H1 (cell line): ENCODE data around the gene APBA3. TPM values are rescaled to one million over a fixed set of nuclear protein-coding genes. Genes with fewer than 3 reads are reported as not detected.

Experiments used
- CTCF ChIA-PET: fragments of 300-600 bp; sonication (Branson Sonifier 250); formaldehyde crosslinking; loops from one replicate; lab custom pipeline; 2021; ENCODE audit not compliant: partially characterized antibody; lab: Charles Lee
- POLR2A ChIA-PET: fragments of 300-600 bp; sonication (Branson Sonifier 250); formaldehyde crosslinking; loops from one replicate; lab custom pipeline; 2021; ENCODE audit warnings: inconsistent platforms; ENCODE audit not compliant: partially characterized antibody; lab: Charles Lee
- DNase-seq, 2 experiments: peaks; one replicate each; pipeline versions ENCODE4 v3.0.0 to v3.0.0-alpha.2; 2010 to 2022; ENCODE audit warnings: low spot score in 2 of 2, low read depth in 1 of 2, mixed read lengths in 1 of 2
- FAIRE-seq: peaks from 2 replicates; lab custom pipeline; 2011; peaks lifted over from hg19 to GRCh38; lab: Jason Lieb, UNC
- H2AFZ ChIP-seq: 2 replicates; pipeline ENCODE4 v1.8.1; 2012; ENCODE audit warnings: low read length, inconsistent platforms
- H2AK5ac ChIP-seq: 2 replicates; pipeline ENCODE4 v1.6.1; 2013; ENCODE audit warnings: low read depth, low read length
- H2BK120ac ChIP-seq: replicated peaks from 2 replicates; pipeline ENCODE3; 2013; ENCODE audit warnings: low read depth, low read length, inconsistent platforms
- H2BK12ac ChIP-seq: 2 replicates; pipeline ENCODE4 v1.6.1; 2013; ENCODE audit warnings: low read depth, low read length
- H2BK15ac ChIP-seq: 2 replicates; pipeline ENCODE4 v1.6.1; 2013; ENCODE audit warnings: low read length
- H2BK20ac ChIP-seq: 2 replicates; pipeline ENCODE4 v1.6.1; 2013; ENCODE audit warnings: low read length
- H2BK5ac ChIP-seq: 2 replicates; pipeline ENCODE4 v1.6.1; 2013; ENCODE audit warnings: low read depth, low read length
- H3K14ac ChIP-seq: 2 replicates; pipeline ENCODE4 v1.6.1; 2013; ENCODE audit warnings: inconsistent platforms; ENCODE audit not compliant: insufficient read length
- H3K18ac ChIP-seq: 2 replicates; pipeline ENCODE4 v1.6.1; 2013; ENCODE audit warnings: low read length; ENCODE audit errors: extremely low read depth
- H3K23ac ChIP-seq: 2 replicates; pipeline ENCODE4 v1.6.1; 2013; ENCODE audit warnings: inconsistent platforms; ENCODE audit not compliant: insufficient read length
- H3K23me2 ChIP-seq: 2 replicates; pipeline ENCODE4 v1.6.1; 2013; ENCODE audit warnings: low read depth, low read length
- H3K27ac ChIP-seq: 2 replicates; pipeline ENCODE4 v1.6.1; 2011; ENCODE audit warnings: low read depth, low read length, inconsistent platforms
- H3K27me3 ChIP-seq, 4 experiments: replicated peaks in 1 of 4; 1 replicate in 1 of 4; 2 replicates in 3 of 4; pipeline versions ENCODE4 v1.6.1 to v1.8.1; 2011 to 2013; ENCODE audit warnings: low read length in 3 of 4, mild to moderate bottlenecking in 3 of 4, inconsistent platforms in 2 of 4, mixed read lengths in 2 of 4, moderate library complexity in 1 of 4; ENCODE audit not compliant: control insufficient read depth in 3 of 4, insufficient read depth in 3 of 4; ENCODE audit errors: extremely low read depth in 1 of 4
- H3K36me3 ChIP-seq, 4 experiments: 2 replicates each; pipeline versions ENCODE4 v1.6.1 to v1.8.1; 2011 to 2013; ENCODE audit warnings: mild to moderate bottlenecking in 4 of 4, low read length in 3 of 4, moderate library complexity in 2 of 4, control low read depth in 1 of 4, inconsistent platforms in 1 of 4; ENCODE audit not compliant: insufficient read depth in 4 of 4, control insufficient read depth in 2 of 4
- H3K4ac ChIP-seq: replicated peaks from 2 replicates; pipeline ENCODE3; 2013; ENCODE audit warnings: low read length, low read depth, mixed read lengths, inconsistent platforms; ENCODE audit not compliant: insufficient read length
- H3K4me1 ChIP-seq, 4 experiments: replicated peaks in 1 of 4; 1 replicate in 1 of 4; 2 replicates in 3 of 4; pipeline versions ENCODE4 v1.6.1 to v1.8.1; 2011 to 2013; ENCODE audit warnings: low read length in 3 of 4, inconsistent platforms in 2 of 4, mixed read lengths in 1 of 4; ENCODE audit not compliant: insufficient read depth in 4 of 4, control insufficient read depth in 3 of 4
- H3K4me2 ChIP-seq, 2 experiments: 2 replicates each; pipeline versions ENCODE4 v1.6.1 to v1.8.1; 2011 to 2013; ENCODE audit warnings: low read depth in 2 of 2, low read length in 2 of 2, control low read depth in 1 of 2, inconsistent platforms in 1 of 2, mild to moderate bottlenecking in 1 of 2; ENCODE audit not compliant: insufficient read depth in 1 of 2
- H3K4me3 ChIP-seq, 4 experiments: fragments of 200-600, 300-600 bp in 1 of 4; sonication (generic), shearing (Covaris generic), sonication (Bioruptor Twin) in 1 of 4; 2 replicates each; pipeline versions ENCODE4 v1.5.1 to v1.8.1; 2011 to 2016; ENCODE audit warnings: low read length in 4 of 4, low read depth in 3 of 4, control low read depth in 2 of 4, inconsistent platforms in 2 of 4, mild to moderate bottlenecking in 2 of 4, mixed read lengths in 1 of 4, moderate library complexity in 1 of 4; ENCODE audit not compliant: insufficient read depth in 2 of 4; ENCODE audit errors: extremely low read depth in 1 of 4
- H3K56ac ChIP-seq: replicated peaks from 2 replicates; pipeline ENCODE3; 2013; ENCODE audit warnings: low read depth, mild to moderate bottlenecking, mixed read lengths, low read length, inconsistent platforms; ENCODE audit not compliant: insufficient read length
- H3K79me1 ChIP-seq: 2 replicates; pipeline ENCODE4 v1.6.1; 2013; ENCODE audit warnings: low read depth, low read length, control low read depth
- H3K79me2 ChIP-seq, 2 experiments: 2 replicates each; pipeline versions ENCODE4 v1.6.1 to v1.8.1; 2012 to 2013; ENCODE audit warnings: low read length in 2 of 2, mild to moderate bottlenecking in 2 of 2, inconsistent platforms in 1 of 2; ENCODE audit not compliant: insufficient read depth in 2 of 2, control insufficient read depth in 1 of 2
- H3K9ac ChIP-seq, 4 experiments: replicated peaks in 1 of 4; 1 replicate in 1 of 4; 2 replicates in 3 of 4; pipeline versions ENCODE4 v1.6.1 to v1.8.1; 2011 to 2013; ENCODE audit warnings: low read depth in 3 of 4, low read length in 3 of 4, control low read depth in 2 of 4, mild to moderate bottlenecking in 2 of 4, moderate library complexity in 2 of 4, inconsistent platforms in 1 of 4; ENCODE audit errors: extremely low read depth in 1 of 4
- H3K9me3 ChIP-seq, 2 experiments: 2 replicates each; pipeline versions ENCODE4 v1.6.1 to v1.8.1; 2012 to 2013; ENCODE audit warnings: mild to moderate bottlenecking in 2 of 2, moderate library complexity in 2 of 2, control low read depth in 1 of 2, inconsistent platforms in 1 of 2, low read depth in 1 of 2, low read length in 1 of 2, mixed read lengths in 1 of 2; ENCODE audit not compliant: insufficient read depth in 2 of 2
- H4K20me1 ChIP-seq, 2 experiments: replicated peaks in 1 of 2; 2 replicates each; pipeline versions ENCODE3 to v1.8.1; 2011 to 2013; ENCODE audit warnings: inconsistent platforms in 2 of 2, low read length in 2 of 2, mild to moderate bottlenecking in 1 of 2; ENCODE audit not compliant: insufficient read depth in 2 of 2, control insufficient read depth in 1 of 2
- H4K5ac ChIP-seq: 2 replicates; pipeline ENCODE4 v1.6.1; 2013; ENCODE audit warnings: low read length, low read depth, mixed read lengths, inconsistent platforms; ENCODE audit not compliant: insufficient read length
- H4K8ac ChIP-seq: 2 replicates; pipeline ENCODE4 v1.8.0; 2013; ENCODE audit warnings: mild to moderate bottlenecking, moderate library complexity, low read length, inconsistent platforms; ENCODE audit not compliant: insufficient read depth; ENCODE audit errors: extremely low read depth
- H4K91ac ChIP-seq: replicated peaks from 2 replicates; pipeline ENCODE3; 2013; ENCODE audit warnings: low read length, mixed read lengths, inconsistent platforms; ENCODE audit not compliant: insufficient read length
- BCL11A ChIP-seq, 2 experiments: IDR thresholded peaks; one replicate each; pipeline ENCODE4 v1.6.1; 2011; ENCODE audit warnings: low read depth in 2 of 2, low read length in 2 of 2, mild to moderate bottlenecking in 2 of 2
- E2F6 ChIP-seq: IDR thresholded peaks from 2 replicates; pipeline ENCODE4 v1.6.1; 2012; ENCODE audit warnings: inconsistent platforms
- EP300 ChIP-seq, 2 experiments: IDR thresholded peaks; 1 replicate in 1 of 2; 2 replicates in 1 of 2; pipeline ENCODE4 v1.6.1; 2011 to 2012; ENCODE audit warnings: low read depth in 2 of 2, low read length in 2 of 2, mild to moderate bottlenecking in 2 of 2, borderline replicate concordance in 1 of 2, inconsistent platforms in 1 of 2, moderate library complexity in 1 of 2
- JUN ChIP-seq: IDR thresholded peaks from 2 replicates; pipeline ENCODE4 v1.6.1; 2011; ENCODE audit warnings: low read depth, mild to moderate bottlenecking, improper control_type of control experiment, low read length
- JUND ChIP-seq: IDR thresholded peaks from 2 replicates; pipeline ENCODE4 v1.6.1; 2011; ENCODE audit warnings: mild to moderate bottlenecking, improper control_type of control experiment, low read length
- KDM5A ChIP-seq: fragments of 200-600 bp; IDR thresholded peaks from 2 replicates; pipeline ENCODE4 v1.7.1; 2012; ENCODE audit warnings: mild to moderate bottlenecking, low read length, inconsistent platforms, mixed read lengths
- RXRA ChIP-seq: IDR thresholded peaks from 2 replicates; pipeline ENCODE4 v1.6.1; 2011; ENCODE audit warnings: low read depth, mild to moderate bottlenecking, low read length, moderate library complexity; ENCODE audit not compliant: insufficient read depth
- SAP30 ChIP-seq: fragments of 300-600 bp; sonication (generic); IDR thresholded peaks from 2 replicates; pipeline ENCODE4 v1.7.1; 2012; ENCODE audit warnings: low read length, moderate library complexity, mild to moderate bottlenecking, inconsistent platforms; ENCODE audit not compliant: insufficient read depth, insufficient replicate concordance
- SP4 ChIP-seq: IDR thresholded peaks from 2 replicates; pipeline ENCODE4 v1.6.1; 2012; ENCODE audit warnings: low read length, inconsistent platforms
- ZNF274 ChIP-seq: IDR thresholded peaks from 2 replicates; pipeline ENCODE4 v1.7.0; 2012; ENCODE audit warnings: low read length, borderline replicate concordance; ENCODE audit errors: extremely low read depth
- WGBS, 2 experiments: shearing (Covaris generic) in 1 of 2; methylation state at CpG; one replicate each; pipeline versions ENCODE4 v1.1.6 to v1.1.7; 2013 to 2015; ENCODE audit warnings: low lambda C conversion rate in 2 of 2, mixed read lengths in 2 of 2, inconsistent platforms in 1 of 2, low coverage in 1 of 2, missing lambda C conversion rate in 1 of 2; ENCODE audit not compliant: insufficient replicate concordance in 2 of 2, insufficient coverage in 1 of 2, insufficient read length in 1 of 2; ENCODE audit errors: extremely low coverage in 1 of 2, missing lambda C conversion rate in 1 of 2; 5-methylcytosine and 5-hydroxymethylcytosine counted together
- polyA plus RNA-seq, 7 experiments: library from polyadenylated mRNA; depleted of rRNA in 3 of 7; stranded (reverse) in 5 of 7; unstranded in 2 of 7; fragments of >200 nt in 5 of 7; fragments of 200-250 nt in 2 of 7; gene quantifications; 1 replicate in 5 of 7; 2 replicates in 1 of 7; 4 replicates in 1 of 7; pipeline versions ENCODE4 v1.2.1 to v1.2.3, GENCODE V29; 2011 to 2013; ENCODE audit warnings: missing spikeins in 2 of 7, mixed read lengths in 2 of 7
- total RNA-seq: library from RNA; stranded (reverse); fragmentation: NEBNext Ultra II Directional; extraction: Animal tissue kit (Norgen Biotek cat#: 25700); gene quantifications from 2 replicates; pipeline ENCODE4 v1.2.1, GENCODE V29; 2021

APBA3 gene
- total and polyA plus RNA-seq, 2 of the 8 experiments (the other 6 are each of a cell fraction or from before 2014, with no cell fraction given): 21.4 to 36.9 TPM

- 31% methylated on average over 38 of the region's 46 CpGs; no CpG with 5 or more reads in 1 of the 2 experiments for WGBS, 2 experiments
- Histone ChIP-seq H3K79me1 (no peaks in the 10 kb centered on the region), H3K23me2 (peaks cover 8% of the 10 kb centered on the region; the same call in 1 of the 2 replicates), H2BK120ac (no peak overlapping the region), H2AFZ (no peak overlapping the region), H3K4me3 (peak overlapping the region; percentile 65 to 81 (median 70)), H3K4ac (no peak overlapping the region), H3K27ac (no peak overlapping the region), H2BK5ac (no peak overlapping the region), H3K14ac (no peak overlapping the region), H4K8ac (no peak overlapping the region), H4K91ac (no peak overlapping the region), H3K36me3 (no peaks in the 10 kb centered on the region), H2AK5ac (no peak overlapping the region), H3K4me1 (peaks cover 0 to 16% (median 10%) of the 10 kb centered on the region in 4 experiments; a peak in 6 of 7 replicates), H3K23ac (no peak overlapping the region), H3K9ac (no peak overlapping the region), H2BK20ac (no peak overlapping the region), H3K27me3 (peaks cover 0 to 3% (median 0%) of the 10 kb centered on the region in 4 experiments; a peak in 2 of 7 replicates), H2BK15ac (no peak overlapping the region), H3K9me3 (no peaks in the 10 kb centered on the region), H3K79me2 (no peaks in the 10 kb centered on the region), H3K18ac (no peak overlapping the region; the same call in 1 of the 2 replicates), H4K5ac (no peak overlapping the region), H2BK12ac (no peak overlapping the region), H4K20me1 (no peaks in the 10 kb centered on the region), H3K4me2 (peak overlapping the region; percentile 87 to 98), H3K56ac (no peak overlapping the region)
- CTCF ChIA-PET: interaction anchor here (1.0 to 5.8 kb wide), 12 partner anchors 13 to 267 kb away, joined by 3 to 66 read pairs (median 4); partner anchors contain the start of genes ATCAY and TJP3
- peak; percentile 90 to 100 for DNase-seq
- FAIRE-seq: peak; percentile 13
- POLR2A ChIA-PET: interaction anchor here (0.6 to 2.0 kb wide), 5 partner anchors 8 to 41 kb away, joined by 3 to 7 read pairs (median 5); partner anchors contain the start of genes MRPL54 and TJP3
- TF ChIP-seq E2F6 (no peak), JUN (peak; percentile 72), SAP30 (no peak), RXRA (0 out of 2 replicates have a peak, but pooled peaks have one; percentile 45), EP300 (IDR thresholded peaks at IDR 0.05; ENCODE audit: borderline replicate concordance in 1 of 2, low read depth in 2 of 2, low read length in 2 of 2) (peak in 1 of 2 experiments; percentile 94; a peak in 2 of 3 replicates), BCL11A (IDR thresholded peaks at IDR 0.05; ENCODE audit: low read depth in 2 of 2, low read length in 2 of 2) (no peak), ZNF274 (no peak), KDM5A (no peak), JUND (peak; percentile 74), SP4 (peak; percentile 77; the same call in 1 of the 2 replicates)
Measured at GRCh38 chr19:3721131-3721886, 40.2 kb downstream of the APBA3 start.
